CD4-positive, alpha-beta memory T cell (primary cell): ENCODE data around the gene TMPRSS11D. TPM values are rescaled to one million over a fixed set of nuclear protein-coding genes. Genes with fewer than 3 reads are reported as not detected.

Source experiments
- CTCF ChIA-PET: fragments of 350-600 bp; sonication (Branson Sonifier 250); formaldehyde crosslinking; loops from one replicate; lab custom pipeline; 2021; ENCODE audit warnings: inconsistent platforms; ENCODE audit not compliant: partially characterized antibody; lab: Charles Lee
- POLR2A ChIA-PET: fragments of 350-600 bp; sonication (Branson Sonifier 250); formaldehyde crosslinking; loops from one replicate; lab custom pipeline; 2021; ENCODE audit not compliant: partially characterized antibody; lab: Charles Lee
- DNase-seq, 5 donors: peaks; one replicate each; pipeline versions ENCODE4 v3.0.0 to v3.0.0-alpha.2; 2020 to 2022; ENCODE audit warnings: mixed read lengths in 1 of 5
- H3K27ac ChIP-seq: one replicate; pipeline ENCODE4 v1.7.0; 2013; ENCODE audit warnings: low read depth, low read length
- H3K27me3 ChIP-seq: 2 replicates; pipeline ENCODE4 v1.7.0; 2013; ENCODE audit warnings: mild to moderate bottlenecking, low read length, moderate library complexity; ENCODE audit not compliant: insufficient read depth
- H3K36me3 ChIP-seq: 2 replicates; pipeline ENCODE4 v1.7.0; 2013; ENCODE audit warnings: mild to moderate bottlenecking, low read length, moderate library complexity; ENCODE audit not compliant: insufficient read depth
- H3K4me1 ChIP-seq: 2 replicates; pipeline ENCODE4 v1.7.0; 2013; ENCODE audit warnings: mild to moderate bottlenecking, low read length, moderate library complexity; ENCODE audit not compliant: insufficient read depth
- H3K4me3 ChIP-seq, 2 donors: one replicate each; pipeline ENCODE4 v1.7.0; 2013; ENCODE audit warnings: low read length in 2 of 2, mild to moderate bottlenecking in 1 of 2
- H3K9me3 ChIP-seq, 2 donors: one replicate each; pipeline ENCODE4 v1.7.0; 2013; ENCODE audit warnings: low read length in 2 of 2, control low read depth in 1 of 2; ENCODE audit not compliant: control insufficient read depth in 1 of 2
- H3K27ac Mint-ChIP-seq, 7 donors: one replicate each; pipeline ENCODE4 v1.8.0; 2020 to 2021; ENCODE audit warnings: mixed read lengths in 7 of 7, mild to moderate bottlenecking in 6 of 7, inconsistent platforms in 3 of 7, moderate library complexity in 3 of 7
- H3K27me3 Mint-ChIP-seq, 2 donors: one replicate each; pipeline ENCODE4 v1.8.0; 2020 to 2021; ENCODE audit warnings: mixed read lengths in 2 of 2
- H3K36me3 Mint-ChIP-seq, 2 donors: one replicate each; pipeline ENCODE4 v1.8.0; 2020 to 2021; ENCODE audit warnings: mixed read lengths in 2 of 2, inconsistent platforms in 1 of 2, mild to moderate bottlenecking in 1 of 2
- H3K4me1 Mint-ChIP-seq, 4 donors: one replicate each; pipeline ENCODE4 v1.8.0; 2020 to 2021; ENCODE audit warnings: mixed read lengths in 4 of 4, mild to moderate bottlenecking in 1 of 4
- H3K4me3 Mint-ChIP-seq, 8 donors: one replicate each; pipeline ENCODE4 v1.8.0; 2020 to 2021; ENCODE audit warnings: mixed read lengths in 8 of 8, mild to moderate bottlenecking in 7 of 8, moderate library complexity in 6 of 8, inconsistent platforms in 3 of 8
- H3K9me3 Mint-ChIP-seq, 8 donors: one replicate each; pipeline ENCODE4 v1.8.0; 2020 to 2021; ENCODE audit warnings: mixed read lengths in 8 of 8, mild to moderate bottlenecking in 5 of 8, inconsistent platforms in 3 of 8, moderate library complexity in 1 of 8
- intact Hi-C: fragments of 100-400 bp; cut with micrococcal nuclease; formaldehyde crosslinking; loops from one replicate; pipeline ENCODE4 v1.15.1; 2023
- polyA plus RNA-seq, 2 donors: library from polyadenylated mRNA; unstranded; fragments of 300-500 nt; fragmentation: Illumina TruSeq; gene quantifications; one replicate each; pipeline ENCODE4 v1.2.3, GENCODE V29; 2021
- total RNA-seq, 2 experiments: library from RNA; stranded (reverse); gene quantifications; one replicate each; pipeline ENCODE4 v1.2.3, GENCODE V29; 2021

TMPRSS11D gene
- total and polyA plus RNA-seq, 4 experiments from 2014 or later: not detected

- DNase-seq: no peak
- Histone ChIP-seq H3K36me3 (no peaks in the 10 kb centered on the region), H3K27me3 (no peaks in the 10 kb centered on the region), H3K9me3 (no peaks in the 10 kb centered on the region), H3K4me1 (no peaks in the 10 kb centered on the region), H3K4me3 (no peak overlapping the region), H3K27ac (no peak overlapping the region)
- Mint-ChIP-seq H3K27me3 (peaks cover 5 to 6% of the 10 kb centered on the region in 2 donors), H3K27ac (no peak overlapping the region), H3K9me3 (peaks cover 0 to 4% (median under 1%) of the 10 kb centered on the region in 8 donors), H3K36me3 (no peaks in the 10 kb centered on the region), H3K4me3 (no peak overlapping the region), H3K4me1 (no peaks in the 10 kb centered on the region)
- POLR2A ChIA-PET: interaction anchor here (0.9 kb wide), 1 partner anchor 303 kb away, joined by 3 read pairs; no protein-coding TSS in a partner anchor
- intact Hi-C loops: no loop called here
- CTCF ChIA-PET: interaction anchor here (1.4 kb wide), 1 partner anchor 9 kb away, joined by 4 read pairs; no protein-coding TSS in a partner anchor
Observed at GRCh38 chr4:67879486-67879885, 4.3 kb downstream of the TMPRSS11D start.

- H3K4me3 ChIP-seq: no peak overlapping the region
- DNase-seq: no peak
- H3K27ac ChIP-seq: no peak overlapping the region
- H3K27me3 ChIP-seq: no peaks in the 10 kb centered on the region
- ChIA-PET CTCF (no interaction called here), POLR2A (no interaction called here)
- peaks cover 3 to 5% of the 10 kb centered on the region in 2 donors for H3K27me3 Mint-ChIP-seq
- no peak overlapping the region for H3K4me3 Mint-ChIP-seq
- H3K36me3 Mint-ChIP-seq: no peaks in the 10 kb centered on the region
- intact Hi-C loops: no loop called here
- peaks cover 0 to 4% (median under 1%) of the 10 kb centered on the region in 8 donors for H3K9me3 Mint-ChIP-seq
- H3K27ac Mint-ChIP-seq: no peak overlapping the region
- no peaks in the 10 kb centered on the region for H3K4me1 ChIP-seq
- no peaks in the 10 kb centered on the region for H3K36me3 ChIP-seq
- no peaks in the 10 kb centered on the region for H3K9me3 ChIP-seq
- H3K4me1 Mint-ChIP-seq: no peaks in the 10 kb centered on the region
Observed at GRCh38 chr4:67877086-67877485, 6.7 kb downstream of the TMPRSS11D start.

GRCh38 chr4:67874986-67875385, 8.8 kb downstream of the TMPRSS11D start:
- intact Hi-C loops: no loop called here
- H3K27ac Mint-ChIP-seq: no peak overlapping the region
- no peaks in the 10 kb centered on the region for H3K36me3 ChIP-seq
- H3K4me1 ChIP-seq: no peaks in the 10 kb centered on the region
- peaks cover 3 to 5% of the 10 kb centered on the region in 2 donors for H3K27me3 Mint-ChIP-seq
- peaks cover 0 to 4% (median under 1%) of the 10 kb centered on the region in 8 donors for H3K9me3 Mint-ChIP-seq
- ChIA-PET POLR2A (no interaction called here), CTCF (no interaction called here)
- no peaks in the 10 kb centered on the region for H3K36me3 Mint-ChIP-seq
- DNase-seq: no peak
- no peaks in the 10 kb centered on the region for H3K9me3 ChIP-seq
- H3K27ac ChIP-seq: no peak overlapping the region
- no peaks in the 10 kb centered on the region for H3K4me1 Mint-ChIP-seq
- no peak overlapping the region for H3K4me3 ChIP-seq
- no peak overlapping the region for H3K4me3 Mint-ChIP-seq
- H3K27me3 ChIP-seq: no peaks in the 10 kb centered on the region

GRCh38 chr4:67873116-67873515, 10.7 kb downstream of the TMPRSS11D start:
- ChIA-PET POLR2A (no interaction called here), CTCF (no interaction called here)
- intact Hi-C loops: no loop called here
- no peaks in the 10 kb centered on the region for H3K4me1 ChIP-seq
- H3K36me3 ChIP-seq: no peaks in the 10 kb centered on the region
- no peaks in the 10 kb centered on the region for H3K9me3 ChIP-seq
- H3K4me1 Mint-ChIP-seq: no peaks in the 10 kb centered on the region
- H3K4me3 Mint-ChIP-seq: no peak overlapping the region
- H3K27ac ChIP-seq: no peak overlapping the region
- peaks cover 0 to 4% (median 0%) of the 10 kb centered on the region in 8 donors for H3K9me3 Mint-ChIP-seq
- H3K27ac Mint-ChIP-seq: no peak overlapping the region
- H3K27me3 Mint-ChIP-seq: peaks cover 3 to 5% of the 10 kb centered on the region in 2 donors
- DNase-seq: peak in 1 of 5 donors; percentile 4
- no peaks in the 10 kb centered on the region for H3K36me3 Mint-ChIP-seq
- no peak overlapping the region for H3K4me3 ChIP-seq
- H3K27me3 ChIP-seq: no peaks in the 10 kb centered on the region

- ChIA-PET CTCF (no interaction called here), POLR2A (no interaction called here)
- H3K36me3 Mint-ChIP-seq: no peaks in the 10 kb centered on the region
- no peaks in the 10 kb centered on the region for H3K27me3 ChIP-seq
- H3K36me3 ChIP-seq: no peaks in the 10 kb centered on the region
- H3K27ac ChIP-seq: no peak overlapping the region
- H3K27ac Mint-ChIP-seq: no peak overlapping the region
- no peaks in the 10 kb centered on the region for H3K4me1 Mint-ChIP-seq
- no peak overlapping the region for H3K4me3 Mint-ChIP-seq
- no peaks in the 10 kb centered on the region for H3K4me1 ChIP-seq
- intact Hi-C loops: no loop called here
- no peaks in the 10 kb centered on the region for H3K9me3 ChIP-seq
- DNase-seq: no peak
- H3K4me3 ChIP-seq: no peak overlapping the region
- peaks cover 2 to 4% of the 10 kb centered on the region in 2 donors for H3K27me3 Mint-ChIP-seq
- peaks cover 0 to 5% (median 0%) of the 10 kb centered on the region in 8 donors for H3K9me3 Mint-ChIP-seq
Observed at GRCh38 chr4:67871867-67872266, 11.9 kb downstream of the TMPRSS11D start.

GRCh38 chr4:67869580-67870190, 14.1 kb downstream of the TMPRSS11D start:
- Histone ChIP-seq H3K4me1 (no peaks in the 10 kb centered on the region), H3K27ac (no peak overlapping the region), H3K4me3 (no peak overlapping the region), H3K9me3 (no peaks in the 10 kb centered on the region), H3K27me3 (no peaks in the 10 kb centered on the region), H3K36me3 (no peaks in the 10 kb centered on the region)
- no peaks in the 10 kb centered on the region for H3K4me1 Mint-ChIP-seq
- intact Hi-C loops: no loop called here
- H3K36me3 Mint-ChIP-seq: no peaks in the 10 kb centered on the region
- no peak overlapping the region for H3K4me3 Mint-ChIP-seq
- no peak overlapping the region for H3K27ac Mint-ChIP-seq
- ChIA-PET CTCF (no interaction called here), POLR2A (no interaction called here)
- H3K9me3 Mint-ChIP-seq: peaks cover 0 to 12% (median 5%) of the 10 kb centered on the region in 8 donors
- no peak for DNase-seq
- peaks cover 0 to 4% of the 10 kb centered on the region in 2 donors for H3K27me3 Mint-ChIP-seq

- H3K27ac Mint-ChIP-seq: no peak overlapping the region
- intact Hi-C loops: no loop called here
Observed at GRCh38 chr4:67861513-67861912, 22.3 kb downstream of the TMPRSS11D start.

More at GRCh38 chr4:67861513-67861912, 22.3 kb downstream of the TMPRSS11D start:
- Histone ChIP-seq H3K27ac (no peak overlapping the region), H3K27me3 (no peaks in the 10 kb centered on the region), H3K4me1 (no peaks in the 10 kb centered on the region), H3K4me3 (no peak overlapping the region), H3K36me3 (no peaks in the 10 kb centered on the region), H3K9me3 (no peaks in the 10 kb centered on the region)
- ChIA-PET POLR2A (no interaction called here), CTCF (no interaction called here)
- Mint-ChIP-seq H3K27me3 (peaks cover 0 to 3% of the 10 kb centered on the region in 2 donors), H3K4me1 (no peaks in the 10 kb centered on the region), H3K36me3 (no peaks in the 10 kb centered on the region), H3K9me3 (peaks cover 0 to 12% (median 9%) of the 10 kb centered on the region in 8 donors), H3K4me3 (no peak overlapping the region)
- DNase-seq: no peak
